Measurements from ENCODE around the gene LGALS9.

Gene LGALS9

DNA sequence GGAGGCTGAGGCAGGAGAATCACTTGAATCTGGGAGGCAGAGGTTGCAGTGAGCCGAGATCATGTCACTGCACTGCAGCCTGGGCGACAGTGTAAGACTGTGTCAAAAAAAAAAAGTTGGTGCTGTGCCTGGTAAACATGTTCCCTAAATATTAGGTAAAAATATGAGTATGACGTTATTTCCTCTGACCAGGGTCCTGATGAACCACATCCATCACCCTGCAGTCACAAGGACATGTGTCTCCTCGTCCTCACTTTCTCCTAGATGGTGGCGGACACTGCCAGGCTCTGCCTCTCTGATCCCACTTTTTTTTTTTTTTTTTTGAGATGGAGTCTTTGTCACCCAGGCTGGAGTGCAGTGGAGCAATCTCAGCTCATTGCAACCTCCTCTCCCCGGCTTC is 28.7 kb downstream of the LGALS9 start:
- no peaks in the 10 kb centered on the region for H3K4me1 ChIP-seq (ENCODE audit: control insufficient read depth, insufficient read depth, low read length)
- ChIA-PET CTCF (interaction anchor here (0.6 to 5.6 kb wide), 3 partner anchors 9 to 100 kb away, joined by 4 to 29 read pairs (median 6); no protein-coding TSS in a partner anchor), POLR2A (no interaction called here)
- TF ChIP-seq ZNF311 (tag by site-specific recombination; IDR thresholded peaks at IDR 0.05; ENCODE audit: borderline replicate concordance): no peak
- TF ChIP-seq, protein P1, sequence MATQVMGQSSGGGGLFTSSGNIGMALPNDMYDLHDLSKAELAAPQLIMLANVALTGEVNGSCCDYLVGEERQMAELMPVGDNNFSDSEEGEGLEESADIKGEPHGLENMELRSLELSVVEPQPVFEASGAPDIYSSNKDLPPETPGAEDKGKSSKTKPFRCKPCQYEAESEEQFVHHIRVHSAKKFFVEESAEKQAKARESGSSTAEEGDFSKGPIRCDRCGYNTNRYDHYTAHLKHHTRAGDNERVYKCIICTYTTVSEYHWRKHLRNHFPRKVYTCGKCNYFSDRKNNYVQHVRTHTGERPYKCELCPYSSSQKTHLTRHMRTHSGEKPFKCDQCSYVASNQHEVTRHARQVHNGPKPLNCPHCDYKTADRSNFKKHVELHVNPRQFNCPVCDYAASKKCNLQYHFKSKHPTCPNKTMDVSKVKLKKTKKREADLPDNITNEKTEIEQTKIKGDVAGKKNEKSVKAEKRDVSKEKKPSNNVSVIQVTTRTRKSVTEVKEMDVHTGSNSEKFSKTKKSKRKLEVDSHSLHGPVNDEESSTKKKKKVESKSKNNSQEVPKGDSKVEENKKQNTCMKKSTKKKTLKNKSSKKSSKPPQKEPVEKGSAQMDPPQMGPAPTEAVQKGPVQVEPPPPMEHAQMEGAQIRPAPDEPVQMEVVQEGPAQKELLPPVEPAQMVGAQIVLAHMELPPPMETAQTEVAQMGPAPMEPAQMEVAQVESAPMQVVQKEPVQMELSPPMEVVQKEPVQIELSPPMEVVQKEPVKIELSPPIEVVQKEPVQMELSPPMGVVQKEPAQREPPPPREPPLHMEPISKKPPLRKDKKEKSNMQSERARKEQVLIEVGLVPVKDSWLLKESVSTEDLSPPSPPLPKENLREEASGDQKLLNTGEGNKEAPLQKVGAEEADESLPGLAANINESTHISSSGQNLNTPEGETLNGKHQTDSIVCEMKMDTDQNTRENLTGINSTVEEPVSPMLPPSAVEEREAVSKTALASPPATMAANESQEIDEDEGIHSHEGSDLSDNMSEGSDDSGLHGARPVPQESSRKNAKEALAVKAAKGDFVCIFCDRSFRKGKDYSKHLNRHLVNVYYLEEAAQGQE (tag by site-specific recombination; IDR thresholded peaks at IDR 0.05): peak; percentile 67
- H3K36me3 ChIP-seq (ENCODE audit: control insufficient read depth in 2 of 2, insufficient read depth in 1 of 2, low read length in 2 of 2): no peaks in the 10 kb centered on the region
- H3K9me3 ChIP-seq (ENCODE audit: control insufficient read depth, insufficient read depth, low read depth, low read length): no peaks in the 10 kb centered on the region
- H3K27ac ChIP-seq (ENCODE audit: extremely low read depth, low read depth, low read length): no peak overlapping the region
- no peak overlapping the region for H3K4me3 ChIP-seq (ENCODE audit: low read depth, low read length)

DNA sequence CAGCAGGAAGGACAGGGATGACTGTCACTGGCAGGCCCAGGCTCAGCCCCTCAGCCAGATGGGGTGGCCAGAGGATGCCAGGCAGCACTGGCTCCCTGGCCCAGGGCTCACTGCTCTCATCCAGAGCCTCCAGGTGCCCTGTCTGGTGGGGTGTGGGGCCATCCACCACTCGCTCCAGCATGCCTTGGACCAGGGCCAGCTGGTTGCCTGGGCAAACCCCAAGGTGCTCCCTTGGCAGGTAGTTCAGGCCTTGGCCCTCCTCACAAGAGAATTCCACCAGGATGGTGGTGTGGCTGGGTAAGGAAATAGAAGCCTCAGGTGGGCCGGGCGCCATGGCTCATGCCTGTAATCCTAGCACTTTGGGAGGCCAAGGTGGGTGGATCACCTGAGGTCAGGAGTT is 29.4 kb downstream of the LGALS9 start:
- POLR2A ChIA-PET: no interaction called here
- CTCF ChIA-PET: interaction anchor here (0.6 to 5.6 kb wide), 3 partner anchors 10 to 97 kb away, joined by 3 to 29 read pairs (median 4); no protein-coding TSS in a partner anchor
- Histone ChIP-seq H3K4me3 (ENCODE audit: low read depth, low read length) (no peak overlapping the region), H3K36me3 (ENCODE audit: control insufficient read depth in 2 of 2, insufficient read depth in 1 of 2, low read length in 2 of 2) (no peaks in the 10 kb centered on the region), H3K27ac (ENCODE audit: extremely low read depth, low read depth, low read length) (no peak overlapping the region), H3K9me3 (ENCODE audit: control insufficient read depth, insufficient read depth, low read depth, low read length) (no peaks in the 10 kb centered on the region), H3K4me1 (ENCODE audit: control insufficient read depth, insufficient read depth, low read length) (no peaks in the 10 kb centered on the region)
- no peak for TF ChIP-seq ZNF341 (tag by site-specific recombination; IDR thresholded peaks at IDR 0.05; ENCODE audit: low read depth)
- TF ChIP-seq ZNF335 (tag by site-specific recombination; conservative IDR thresholded peaks at IDR 0.05): no peak
- TF ChIP-seq ZNF184 (tag by site-specific recombination; IDR thresholded peaks at IDR 0.05): no peak
- TF ChIP-seq FEZF1 (tag by site-specific recombination; IDR thresholded peaks at IDR 0.05): no peak
- TF ChIP-seq, protein P2, sequence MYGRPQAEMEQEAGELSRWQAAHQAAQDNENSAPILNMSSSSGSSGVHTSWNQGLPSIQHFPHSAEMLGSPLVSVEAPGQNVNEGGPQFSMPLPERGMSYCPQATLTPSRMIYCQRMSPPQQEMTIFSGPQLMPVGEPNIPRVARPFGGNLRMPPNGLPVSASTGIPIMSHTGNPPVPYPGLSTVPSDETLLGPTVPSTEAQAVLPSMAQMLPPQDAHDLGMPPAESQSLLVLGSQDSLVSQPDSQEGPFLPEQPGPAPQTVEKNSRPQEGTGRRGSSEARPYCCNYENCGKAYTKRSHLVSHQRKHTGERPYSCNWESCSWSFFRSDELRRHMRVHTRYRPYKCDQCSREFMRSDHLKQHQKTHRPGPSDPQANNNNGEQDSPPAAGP (tag by site-specific recombination; IDR thresholded peaks at IDR 0.05): no peak
- no peak for TF ChIP-seq ZNF785 (tag by site-specific recombination; IDR thresholded peaks at IDR 0.05)
- TF ChIP-seq ZNF324 (tag by site-specific recombination; IDR thresholded peaks at IDR 0.05): no peak
- TF ChIP-seq ZNF112 (tag by site-specific recombination; IDR thresholded peaks at IDR 0.05): no peak
- TF ChIP-seq ZNF660 (tag by site-specific recombination; IDR thresholded peaks at IDR 0.05): no peak
- TF ChIP-seq ZNF302 (tag by site-specific recombination; IDR thresholded peaks at IDR 0.05; ENCODE audit: low read depth): no peak
- TF ChIP-seq, protein P3, sequence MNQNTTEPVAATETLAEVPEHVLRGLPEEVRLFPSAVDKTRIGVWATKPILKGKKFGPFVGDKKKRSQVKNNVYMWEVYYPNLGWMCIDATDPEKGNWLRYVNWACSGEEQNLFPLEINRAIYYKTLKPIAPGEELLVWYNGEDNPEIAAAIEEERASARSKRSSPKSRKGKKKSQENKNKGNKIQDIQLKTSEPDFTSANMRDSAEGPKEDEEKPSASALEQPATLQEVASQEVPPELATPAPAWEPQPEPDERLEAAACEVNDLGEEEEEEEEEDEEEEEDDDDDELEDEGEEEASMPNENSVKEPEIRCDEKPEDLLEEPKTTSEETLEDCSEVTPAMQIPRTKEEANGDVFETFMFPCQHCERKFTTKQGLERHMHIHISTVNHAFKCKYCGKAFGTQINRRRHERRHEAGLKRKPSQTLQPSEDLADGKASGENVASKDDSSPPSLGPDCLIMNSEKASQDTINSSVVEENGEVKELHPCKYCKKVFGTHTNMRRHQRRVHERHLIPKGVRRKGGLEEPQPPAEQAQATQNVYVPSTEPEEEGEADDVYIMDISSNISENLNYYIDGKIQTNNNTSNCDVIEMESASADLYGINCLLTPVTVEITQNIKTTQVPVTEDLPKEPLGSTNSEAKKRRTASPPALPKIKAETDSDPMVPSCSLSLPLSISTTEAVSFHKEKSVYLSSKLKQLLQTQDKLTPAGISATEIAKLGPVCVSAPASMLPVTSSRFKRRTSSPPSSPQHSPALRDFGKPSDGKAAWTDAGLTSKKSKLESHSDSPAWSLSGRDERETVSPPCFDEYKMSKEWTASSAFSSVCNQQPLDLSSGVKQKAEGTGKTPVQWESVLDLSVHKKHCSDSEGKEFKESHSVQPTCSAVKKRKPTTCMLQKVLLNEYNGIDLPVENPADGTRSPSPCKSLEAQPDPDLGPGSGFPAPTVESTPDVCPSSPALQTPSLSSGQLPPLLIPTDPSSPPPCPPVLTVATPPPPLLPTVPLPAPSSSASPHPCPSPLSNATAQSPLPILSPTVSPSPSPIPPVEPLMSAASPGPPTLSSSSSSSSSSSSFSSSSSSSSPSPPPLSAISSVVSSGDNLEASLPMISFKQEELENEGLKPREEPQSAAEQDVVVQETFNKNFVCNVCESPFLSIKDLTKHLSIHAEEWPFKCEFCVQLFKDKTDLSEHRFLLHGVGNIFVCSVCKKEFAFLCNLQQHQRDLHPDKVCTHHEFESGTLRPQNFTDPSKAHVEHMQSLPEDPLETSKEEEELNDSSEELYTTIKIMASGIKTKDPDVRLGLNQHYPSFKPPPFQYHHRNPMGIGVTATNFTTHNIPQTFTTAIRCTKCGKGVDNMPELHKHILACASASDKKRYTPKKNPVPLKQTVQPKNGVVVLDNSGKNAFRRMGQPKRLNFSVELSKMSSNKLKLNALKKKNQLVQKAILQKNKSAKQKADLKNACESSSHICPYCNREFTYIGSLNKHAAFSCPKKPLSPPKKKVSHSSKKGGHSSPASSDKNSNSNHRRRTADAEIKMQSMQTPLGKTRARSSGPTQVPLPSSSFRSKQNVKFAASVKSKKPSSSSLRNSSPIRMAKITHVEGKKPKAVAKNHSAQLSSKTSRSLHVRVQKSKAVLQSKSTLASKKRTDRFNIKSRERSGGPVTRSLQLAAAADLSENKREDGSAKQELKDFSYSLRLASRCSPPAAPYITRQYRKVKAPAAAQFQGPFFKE (tag by site-specific recombination; IDR thresholded peaks at IDR 0.05; ENCODE audit: borderline replicate concordance): no peak
- no peak for TF ChIP-seq ZNF791 (tag by site-specific recombination; IDR thresholded peaks at IDR 0.05)
- no peak for TF ChIP-seq ZNF560 (tag by site-specific recombination; IDR thresholded peaks at IDR 0.05; ENCODE audit: borderline replicate concordance)
- TF ChIP-seq ZNF600 (tag by site-specific recombination; IDR thresholded peaks at IDR 0.05): no peak
- no peak for TF ChIP-seq ZNF549 (tag by site-specific recombination; IDR thresholded peaks at IDR 0.05)
- TF ChIP-seq SP3 (tag by site-specific recombination; IDR thresholded peaks at IDR 0.05): no peak

Measured in HEK293 (cell line).